Neural cell (in vitro differentiated cells): ENCODE measurements around the gene THOP1.

Experiments used
- EP300 ChIP-seq: fragments of 450-650 bp; conservative IDR thresholded peaks from 2 replicates; pipeline ENCODE4 v1.6.1; 2014; ENCODE audit warnings: antibody characterized with exemption, mild to moderate bottlenecking, moderate library complexity; ENCODE audit not compliant: poor library complexity, severe bottlenecking
- EZH2 ChIP-seq: fragments of 200-600, 300-800 bp; shearing (Covaris generic), sonication (generic); IDR thresholded peaks from 2 replicates; pipeline ENCODE4 v1.6.1; 2014; ENCODE audit warnings: antibody characterized with exemption, low read length, borderline replicate concordance, mild to moderate bottlenecking; ENCODE audit not compliant: insufficient read depth, poor library complexity, severe bottlenecking
- POLR2AphosphoS5 ChIP-seq: IDR thresholded peaks from 2 replicates; pipeline ENCODE4 v1.6.1; 2012
- TAF1 ChIP-seq: IDR thresholded peaks from 2 replicates; pipeline ENCODE4 v1.6.1; 2012; ENCODE audit warnings: low read depth
- TF ChIP-seq, protein P1 (sequence below): fragments of 450-650 bp; IDR thresholded peaks from 2 replicates; pipeline ENCODE4 v1.5.1; 2014; ENCODE audit warnings: antibody characterized with exemption, mild to moderate bottlenecking, moderate library complexity; ENCODE audit not compliant: poor library complexity, severe bottlenecking
- TF ChIP-seq, protein P2 (sequence below): IDR thresholded peaks from 2 replicates; pipeline ENCODE4 v1.6.1; 2012; ENCODE audit warnings: borderline replicate concordance

- TF ChIP-seq, protein P1, sequence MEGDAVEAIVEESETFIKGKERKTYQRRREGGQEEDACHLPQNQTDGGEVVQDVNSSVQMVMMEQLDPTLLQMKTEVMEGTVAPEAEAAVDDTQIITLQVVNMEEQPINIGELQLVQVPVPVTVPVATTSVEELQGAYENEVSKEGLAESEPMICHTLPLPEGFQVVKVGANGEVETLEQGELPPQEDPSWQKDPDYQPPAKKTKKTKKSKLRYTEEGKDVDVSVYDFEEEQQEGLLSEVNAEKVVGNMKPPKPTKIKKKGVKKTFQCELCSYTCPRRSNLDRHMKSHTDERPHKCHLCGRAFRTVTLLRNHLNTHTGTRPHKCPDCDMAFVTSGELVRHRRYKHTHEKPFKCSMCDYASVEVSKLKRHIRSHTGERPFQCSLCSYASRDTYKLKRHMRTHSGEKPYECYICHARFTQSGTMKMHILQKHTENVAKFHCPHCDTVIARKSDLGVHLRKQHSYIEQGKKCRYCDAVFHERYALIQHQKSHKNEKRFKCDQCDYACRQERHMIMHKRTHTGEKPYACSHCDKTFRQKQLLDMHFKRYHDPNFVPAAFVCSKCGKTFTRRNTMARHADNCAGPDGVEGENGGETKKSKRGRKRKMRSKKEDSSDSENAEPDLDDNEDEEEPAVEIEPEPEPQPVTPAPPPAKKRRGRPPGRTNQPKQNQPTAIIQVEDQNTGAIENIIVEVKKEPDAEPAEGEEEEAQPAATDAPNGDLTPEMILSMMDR = no peak
- TF ChIP-seq POLR2AphosphoS5 (no peak), EZH2 (no peak), TAF1 (no peak), EP300 (no peak)
- TF ChIP-seq, protein P2, sequence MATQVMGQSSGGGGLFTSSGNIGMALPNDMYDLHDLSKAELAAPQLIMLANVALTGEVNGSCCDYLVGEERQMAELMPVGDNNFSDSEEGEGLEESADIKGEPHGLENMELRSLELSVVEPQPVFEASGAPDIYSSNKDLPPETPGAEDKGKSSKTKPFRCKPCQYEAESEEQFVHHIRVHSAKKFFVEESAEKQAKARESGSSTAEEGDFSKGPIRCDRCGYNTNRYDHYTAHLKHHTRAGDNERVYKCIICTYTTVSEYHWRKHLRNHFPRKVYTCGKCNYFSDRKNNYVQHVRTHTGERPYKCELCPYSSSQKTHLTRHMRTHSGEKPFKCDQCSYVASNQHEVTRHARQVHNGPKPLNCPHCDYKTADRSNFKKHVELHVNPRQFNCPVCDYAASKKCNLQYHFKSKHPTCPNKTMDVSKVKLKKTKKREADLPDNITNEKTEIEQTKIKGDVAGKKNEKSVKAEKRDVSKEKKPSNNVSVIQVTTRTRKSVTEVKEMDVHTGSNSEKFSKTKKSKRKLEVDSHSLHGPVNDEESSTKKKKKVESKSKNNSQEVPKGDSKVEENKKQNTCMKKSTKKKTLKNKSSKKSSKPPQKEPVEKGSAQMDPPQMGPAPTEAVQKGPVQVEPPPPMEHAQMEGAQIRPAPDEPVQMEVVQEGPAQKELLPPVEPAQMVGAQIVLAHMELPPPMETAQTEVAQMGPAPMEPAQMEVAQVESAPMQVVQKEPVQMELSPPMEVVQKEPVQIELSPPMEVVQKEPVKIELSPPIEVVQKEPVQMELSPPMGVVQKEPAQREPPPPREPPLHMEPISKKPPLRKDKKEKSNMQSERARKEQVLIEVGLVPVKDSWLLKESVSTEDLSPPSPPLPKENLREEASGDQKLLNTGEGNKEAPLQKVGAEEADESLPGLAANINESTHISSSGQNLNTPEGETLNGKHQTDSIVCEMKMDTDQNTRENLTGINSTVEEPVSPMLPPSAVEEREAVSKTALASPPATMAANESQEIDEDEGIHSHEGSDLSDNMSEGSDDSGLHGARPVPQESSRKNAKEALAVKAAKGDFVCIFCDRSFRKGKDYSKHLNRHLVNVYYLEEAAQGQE = no peak
Observed at GRCh38 chr19:2804156-2805004, 19.1 kb downstream of the THOP1 start.
